HG02571 (cell line): Measurements from ENCODE around the gene NUP62.
"Not testable (repeated sequence)": the region's sequence is repeated elsewhere in the genome, so short reads cannot be mapped to it uniquely, and the experiment has no call there.

ENCODE experiments used
- ATAC-seq: cut with Tn5 transposase; IDR thresholded peaks from one replicate; pipeline ENCODE4 v1.9.1; 2021; ENCODE audit warnings: mild to moderate bottlenecking, moderate library complexity; ENCODE audit not compliant: unreplicated experiment

The NUP62 gene, protein sequence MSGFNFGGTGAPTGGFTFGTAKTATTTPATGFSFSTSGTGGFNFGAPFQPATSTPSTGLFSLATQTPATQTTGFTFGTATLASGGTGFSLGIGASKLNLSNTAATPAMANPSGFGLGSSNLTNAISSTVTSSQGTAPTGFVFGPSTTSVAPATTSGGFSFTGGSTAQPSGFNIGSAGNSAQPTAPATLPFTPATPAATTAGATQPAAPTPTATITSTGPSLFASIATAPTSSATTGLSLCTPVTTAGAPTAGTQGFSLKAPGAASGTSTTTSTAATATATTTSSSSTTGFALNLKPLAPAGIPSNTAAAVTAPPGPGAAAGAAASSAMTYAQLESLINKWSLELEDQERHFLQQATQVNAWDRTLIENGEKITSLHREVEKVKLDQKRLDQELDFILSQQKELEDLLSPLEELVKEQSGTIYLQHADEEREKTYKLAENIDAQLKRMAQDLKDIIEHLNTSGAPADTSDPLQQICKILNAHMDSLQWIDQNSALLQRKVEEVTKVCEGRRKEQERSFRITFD

GRCh38 chr19:49929121-49929610 lies at the start of gene NUP62, which contains the start of gene ATF5:
Gene NUP62, minus strand, starts transcription at chr19:49929504. Its CDS starts 19,697 bp downstream, at chr19:49909807.
Gene ATF5, plus strand, starts transcription at chr19:49929205. Its CDS starts 1,646 bp downstream, at chr19:49930851.
- ATAC-seq = peak; percentile 35

DNA sequence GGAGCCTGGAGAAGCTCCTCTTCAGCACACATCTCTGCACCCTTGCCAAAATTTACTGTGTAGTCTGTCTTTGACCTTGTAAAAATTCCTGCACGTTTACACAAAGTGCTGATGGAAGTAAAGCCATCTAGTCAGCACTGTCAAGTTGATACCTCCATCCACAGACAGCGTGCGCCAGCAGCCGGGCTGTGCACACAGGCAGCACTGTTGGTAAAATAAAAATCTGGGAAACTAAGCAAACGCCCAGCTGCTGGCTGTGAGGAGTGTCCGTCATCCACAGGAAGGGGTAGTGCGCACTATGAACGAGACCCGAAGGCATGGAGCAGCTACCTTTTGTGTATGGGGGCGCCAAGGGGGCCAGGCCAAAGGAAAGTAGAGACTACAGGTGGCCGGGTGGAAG lies 49.0 kb upstream of the NUP62 start:
- no peak for ATAC-seq

- no peak for ATAC-seq
Observed at GRCh38 chr19:49977881-49978280, 48.6 kb upstream of the NUP62 start.

GRCh38 chr19:49977076-49977475 lies 47.8 kb upstream of the NUP62 start:
- ATAC-seq = no peak

DNA sequence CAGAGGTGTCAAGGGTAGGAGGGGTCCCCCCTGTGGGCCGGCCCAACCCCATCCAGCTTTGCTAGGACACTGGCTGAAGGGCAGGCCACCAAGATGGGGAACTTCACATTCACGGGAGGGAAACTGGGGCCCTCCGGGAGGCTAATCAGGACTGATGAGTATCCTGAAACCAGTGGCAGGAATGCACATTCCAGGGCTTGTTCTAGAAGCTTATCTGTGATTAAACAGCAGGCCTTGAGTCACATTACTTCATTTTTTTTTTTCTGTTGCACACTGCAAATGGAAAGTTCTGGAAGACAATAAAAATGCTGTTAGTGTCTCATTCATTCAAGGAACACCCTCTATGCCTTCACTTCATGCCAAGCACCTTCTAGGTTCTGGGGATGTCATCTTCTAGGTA lies 47.2 kb upstream of the NUP62 start:
- ATAC-seq = no peak

DNA sequence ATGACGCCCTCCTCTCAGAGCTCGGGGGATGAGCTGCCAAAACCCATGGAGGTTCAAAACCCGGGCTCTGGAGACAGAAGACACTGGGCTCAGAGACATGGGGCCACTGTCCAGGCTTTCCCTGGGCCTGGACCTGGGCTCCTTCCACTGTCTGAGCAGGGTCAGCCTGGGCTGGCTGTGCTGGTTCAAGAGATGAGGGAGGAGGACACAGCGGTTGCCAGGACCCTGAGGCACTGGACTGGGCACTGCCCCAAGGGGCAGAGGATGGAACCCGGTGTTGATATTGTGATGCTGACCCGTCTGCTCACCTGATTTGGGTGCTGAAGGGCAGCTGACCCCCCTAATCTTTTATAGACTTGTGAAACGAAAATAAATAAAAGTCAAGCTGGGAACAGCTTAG lies 45.7 kb upstream of the NUP62 start:
- no peak for ATAC-seq

DNA sequence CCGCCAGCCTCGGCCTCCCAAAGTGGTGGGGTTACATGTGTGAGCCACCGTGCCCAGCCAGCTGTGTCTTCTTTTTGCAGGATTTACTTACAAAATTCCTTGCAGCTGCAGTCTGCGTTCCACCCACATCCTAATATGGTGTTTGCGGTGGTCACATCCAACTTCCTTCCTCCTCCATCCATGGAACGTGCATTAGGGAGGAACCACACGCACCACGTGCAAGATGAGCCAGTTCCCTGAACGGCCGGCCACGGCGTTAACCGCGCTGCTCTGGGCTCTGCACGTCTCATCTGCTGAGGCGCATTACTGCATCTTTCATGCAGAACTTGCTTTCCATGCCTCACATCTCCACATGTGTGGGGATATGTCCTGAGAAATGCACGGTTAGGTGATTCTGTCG lies 44.7 kb upstream of the NUP62 start:
- no peak for ATAC-seq

DNA sequence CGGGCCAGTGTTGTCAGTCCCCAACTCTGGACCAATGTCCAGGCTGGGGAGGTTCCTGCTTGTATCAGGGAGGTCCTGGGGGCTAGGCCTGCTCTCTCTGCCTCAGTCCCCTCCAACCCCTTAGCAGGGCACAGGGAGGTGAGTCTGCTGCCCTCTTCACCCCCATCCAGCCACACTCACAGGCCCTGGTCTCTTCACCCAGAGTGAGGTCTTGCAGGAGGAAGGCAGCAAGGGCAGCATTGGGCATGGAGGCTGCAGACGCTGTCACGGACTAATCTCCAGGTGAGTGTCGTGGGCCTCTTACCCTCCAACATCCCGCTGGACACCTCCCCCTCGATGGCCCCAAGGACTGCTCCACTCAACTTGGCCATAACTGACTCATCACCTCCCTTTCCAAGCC lies 43.5 kb upstream of the NUP62 start:
- ATAC-seq = no peak

DNA sequence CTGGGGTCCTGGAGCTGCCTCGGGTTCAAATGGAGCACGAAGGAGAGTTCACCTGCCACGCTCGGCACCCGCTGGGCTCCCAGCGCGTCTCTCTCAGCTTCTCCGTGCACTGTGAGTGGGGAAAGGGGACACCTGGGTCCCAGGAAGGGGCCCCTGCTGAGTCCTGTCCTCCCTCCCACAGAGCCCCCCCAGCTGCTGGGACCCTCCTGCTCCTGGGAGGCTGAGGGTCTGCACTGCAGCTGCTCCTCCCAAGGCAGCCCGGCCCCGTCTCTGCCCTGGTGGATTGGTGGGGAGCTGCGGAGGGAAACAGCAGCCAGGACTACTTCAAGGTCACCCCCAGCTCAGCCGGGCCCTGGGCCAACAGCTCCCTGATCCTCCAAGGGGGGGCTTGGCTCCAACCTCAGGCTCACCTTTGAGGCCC lies 42.7 kb upstream of the NUP62 start:
- no peak for ATAC-seq

GRCh38 chr19:49969355-49969754 lies 40.1 kb upstream of the NUP62 start:
- not testable (repeated sequence) for ATAC-seq

GRCh38 chr19:49968279-49968922 lies 39.1 kb upstream of the NUP62 start:
- no peak for ATAC-seq

DNA sequence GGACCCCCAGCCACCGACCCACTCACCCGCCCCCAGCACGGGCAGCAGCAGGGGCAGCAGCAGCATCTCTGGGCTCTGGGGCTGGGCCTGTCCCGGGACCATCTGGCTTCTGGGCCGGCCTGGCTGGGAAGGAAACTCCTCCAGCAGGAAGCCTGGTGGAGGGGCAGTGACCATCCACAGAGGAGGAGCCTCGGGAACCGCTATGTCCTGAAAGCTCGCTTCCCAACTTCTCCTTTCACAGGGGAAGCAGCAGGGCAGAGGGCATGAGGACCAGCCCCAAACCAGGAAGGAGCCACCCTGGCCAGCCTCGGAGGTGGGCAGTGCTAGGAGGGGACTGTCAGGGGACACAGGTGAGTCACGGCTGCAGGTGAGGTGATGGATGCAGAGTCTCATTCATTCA lies 31.7 kb upstream of the NUP62 start, which contains the start of gene SIGLEC11:
TSS of gene SIGLEC11 (minus strand) at position 193 of the 400 bp plus-strand sequence. CDS start at position 102, 91 bp downstream.
- ATAC-seq = not testable (repeated sequence)

DNA sequence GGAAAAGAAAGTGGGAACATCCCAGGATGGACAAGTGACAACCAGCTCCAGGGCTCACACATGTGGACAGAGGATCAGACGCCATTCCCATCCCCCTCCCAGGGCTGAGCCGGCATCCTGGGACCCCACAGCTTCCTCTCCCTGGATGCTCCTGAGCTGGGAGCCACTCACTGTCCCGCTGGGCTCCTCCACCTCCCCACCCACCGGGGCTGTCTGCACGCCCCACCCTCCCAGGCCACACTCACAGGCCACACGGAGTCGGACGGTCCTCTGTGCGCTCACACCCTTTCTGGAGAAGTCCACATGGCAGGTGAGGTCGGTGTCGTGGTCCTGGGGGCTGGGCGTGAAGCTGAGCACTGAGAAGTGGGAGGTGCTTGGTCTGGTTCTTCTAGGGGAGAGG lies 30.6 kb upstream of the NUP62 start:
- not testable (repeated sequence) for ATAC-seq

DNA sequence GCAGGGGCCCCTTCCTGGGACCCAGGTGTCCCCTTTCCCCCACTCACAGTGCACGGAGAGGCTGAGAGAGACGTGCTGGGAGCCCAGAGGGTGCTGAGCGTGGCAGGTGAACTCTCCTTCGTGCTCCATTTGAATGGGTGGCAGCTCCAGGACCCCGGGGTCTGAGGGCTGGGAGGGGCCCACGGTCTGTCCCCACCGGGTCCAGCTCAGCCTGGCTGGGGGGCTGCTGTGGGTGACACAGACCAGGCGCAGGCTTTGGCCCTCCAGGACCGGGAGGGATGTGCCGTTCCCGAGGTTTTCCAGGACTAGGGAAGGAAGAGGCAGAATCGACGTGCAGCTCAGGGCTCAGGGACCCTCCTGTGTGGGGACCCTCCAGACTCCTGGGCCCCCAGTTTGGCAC lies 29.3 kb upstream of the NUP62 start:
- ATAC-seq = not testable (repeated sequence)

DNA sequence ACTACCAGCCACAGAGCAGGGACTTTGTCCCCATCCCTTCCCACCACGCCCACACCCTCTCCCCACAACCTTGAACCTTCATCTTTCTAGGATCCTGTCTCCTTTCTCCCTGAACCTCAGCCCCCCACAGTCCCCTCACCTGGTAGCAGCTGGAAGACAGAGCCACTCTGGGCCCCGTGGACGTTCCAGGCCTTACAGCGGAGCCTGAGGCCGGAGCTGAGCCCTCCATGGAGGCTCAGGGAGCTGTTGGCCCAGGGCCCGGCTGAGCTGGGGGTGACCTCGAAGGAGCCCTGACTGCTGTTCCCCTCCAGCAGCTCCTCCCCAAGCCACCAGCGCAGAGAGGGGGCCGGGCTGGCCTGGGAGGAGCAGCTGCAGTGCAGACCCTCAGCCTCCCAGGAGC lies 28.8 kb upstream of the NUP62 start:
- ATAC-seq = not testable (repeated sequence)

- ATAC-seq = no peak
Observed at GRCh38 chr19:49957262-49957915, 28.1 kb upstream of the NUP62 start.

- ATAC-seq = no peak
Observed at GRCh38 chr19:49956115-49956495, 26.8 kb upstream of the NUP62 start.

GRCh38 chr19:49954933-49955332 lies 25.6 kb upstream of the NUP62 start:
- no peak for ATAC-seq

GRCh38 chr19:49954092-49954829 lies 25.0 kb upstream of the NUP62 start:
- ATAC-seq = no peak

GRCh38 chr19:49953416-49953815 lies 24.1 kb upstream of the NUP62 start:
- no peak for ATAC-seq
